ENCODE data around the gene ZBED1.

GRCh38 chrX:2500091-2500802 is 529 bp downstream of the ZBED1 start:
- TF ChIP-seq CTCF (IDR thresholded peaks at IDR 0.05; ENCODE audit: insufficient read depth, low read length) = no peak
- TF ChIP-seq GABPA (IDR thresholded peaks at IDR 0.05; ENCODE audit: low read depth) = no peak
- no peak for TF ChIP-seq POLR2AphosphoS5 (IDR thresholded peaks at IDR 0.05; ENCODE audit: low read depth)
- TF ChIP-seq SPI1 (IDR thresholded peaks at IDR 0.05; ENCODE audit: borderline replicate concordance, low read depth) = no peak
